ENCODE measurements around the gene MSI2. TPM values are rescaled to one million over a fixed set of nuclear protein-coding genes. Genes with fewer than 3 reads are reported as not detected.

The MSI2 gene
- total RNA-seq, 4 donors from 2014 or later = 60.7 to 101 (median 70.9) TPM

- intact Hi-C loops (cut with DNase I) = loop anchor here (10.0 kb wide), 1 partner anchor 361 kb away; no protein-coding TSS in a partner anchor
- H3K4me1 ChIP-seq = peaks cover 16 to 33% of the 10 kb centered on the region in 2 donors
- H3K27ac ChIP-seq = peak overlapping the region; percentile 74 to 80 (median 76)
- no peaks in the 10 kb centered on the region for H3K27me3 ChIP-seq
- TF ChIP-seq POLR2A (IDR thresholded peaks at IDR 0.05) = no peak
- no peak for TF ChIP-seq CTCF (IDR thresholded peaks at IDR 0.05)
- no peak for DNase-seq
- no peak overlapping the region for H3K4me3 ChIP-seq (replicated peaks in 1 of 3)
- no peaks in the 10 kb centered on the region for H3K36me3 ChIP-seq
- H3K9me3 ChIP-seq = no peaks in the 10 kb centered on the region
- 90 to 91% methylated on average over 6 of the region's 6 CpGs for WGBS, 2 donors
Measured at GRCh38 chr17:57606111-57606875, 350.0 kb downstream of the MSI2 start.

DNA sequence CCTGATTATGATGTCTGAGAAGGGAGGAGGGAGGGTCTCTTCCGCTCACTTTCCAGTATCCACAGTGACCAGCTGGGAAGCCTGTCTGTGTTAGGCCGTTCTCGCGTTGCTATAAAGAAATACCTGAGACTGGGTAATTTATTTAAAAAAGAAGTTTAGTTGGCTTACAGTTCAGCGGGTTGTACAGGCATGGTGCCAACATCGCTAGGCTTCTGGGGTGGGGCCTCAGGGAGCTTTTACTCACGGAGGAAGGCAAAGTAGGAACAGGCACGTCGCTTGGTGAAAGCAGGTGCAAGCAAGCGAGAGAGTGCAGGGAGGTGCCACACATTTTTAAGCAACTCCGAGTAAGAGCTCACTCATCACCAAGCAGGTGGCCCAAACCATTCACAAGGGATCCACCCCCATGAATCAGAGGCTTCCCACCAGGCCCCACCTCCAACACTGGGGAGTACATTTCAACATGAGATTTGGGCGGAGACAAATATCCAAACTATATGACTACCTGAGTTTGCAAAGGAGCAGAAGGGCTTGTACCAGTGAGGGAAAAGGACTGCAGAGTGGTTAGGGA lies 351.3 kb downstream of the MSI2 start:
- H3K4me1 ChIP-seq = peaks cover 16 to 41% of the 10 kb centered on the region in 2 donors
- H3K27ac ChIP-seq = no peak overlapping the region
- H3K27me3 ChIP-seq = no peaks in the 10 kb centered on the region
- no peak overlapping the region for H3K4me3 ChIP-seq (replicated peaks in 1 of 3)
- 91 to 92% methylated on average over 12 of the region's 12 CpGs for WGBS, 2 donors
- H3K36me3 ChIP-seq = no peaks in the 10 kb centered on the region
- no peaks in the 10 kb centered on the region for H3K9me3 ChIP-seq
- no peak for DNase-seq
- intact Hi-C loops (cut with DNase I) = loop anchor here (10.0 kb wide), 1 partner anchor 363 kb away; no protein-coding TSS in a partner anchor
- TF ChIP-seq POLR2A (IDR thresholded peaks at IDR 0.05) = no peak
- TF ChIP-seq CTCF (IDR thresholded peaks at IDR 0.05) = no peak

DNA sequence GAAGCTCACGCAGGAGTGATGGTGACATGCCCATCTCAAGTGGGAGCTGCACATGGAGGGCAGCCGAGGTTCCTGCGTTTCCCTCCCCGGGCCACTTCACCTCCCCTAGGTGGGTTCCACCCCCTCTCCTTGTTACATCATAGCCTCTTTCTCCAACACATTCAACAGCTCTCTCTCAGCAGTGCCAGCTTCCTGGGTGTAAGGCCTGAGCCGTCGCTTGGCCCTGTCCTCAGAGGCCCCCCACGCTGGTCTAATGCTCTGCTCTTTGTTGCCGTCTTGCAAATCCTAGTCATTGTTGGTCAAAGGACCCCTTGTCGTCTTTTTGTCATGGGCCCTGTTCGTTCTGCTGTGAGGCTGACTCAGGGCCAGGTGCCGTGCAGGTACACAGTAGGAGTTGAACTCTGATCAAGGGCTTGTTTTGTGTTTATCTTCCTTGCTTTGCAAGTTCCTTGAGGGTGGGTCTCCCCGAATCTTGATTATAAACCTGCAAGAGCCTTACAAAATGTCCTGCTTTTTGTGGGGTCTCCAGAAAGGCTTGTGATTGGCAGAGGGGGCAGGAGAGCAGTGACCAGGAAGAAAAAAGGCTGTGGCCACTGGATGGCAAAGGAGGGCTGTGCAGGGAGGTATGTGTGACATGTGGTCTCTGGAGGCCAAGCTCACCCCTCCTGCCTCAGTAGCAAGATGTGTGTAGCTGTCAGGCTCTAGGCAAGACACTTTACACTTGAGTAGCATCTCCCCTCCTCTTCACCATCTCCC lies 352.2 kb downstream of the MSI2 start:
- intact Hi-C loops (cut with DNase I) = loop anchor here (10.0 kb wide), 1 partner anchor 364 kb away; no protein-coding TSS in a partner anchor
- H3K27ac ChIP-seq = no peak overlapping the region
- no peak for DNase-seq
- no peaks in the 10 kb centered on the region for H3K27me3 ChIP-seq
- H3K4me1 ChIP-seq = peaks cover 16 to 41% of the 10 kb centered on the region in 2 donors
- no peaks in the 10 kb centered on the region for H3K36me3 ChIP-seq
- H3K4me3 ChIP-seq (replicated peaks in 1 of 3) = no peak overlapping the region
- H3K9me3 ChIP-seq = no peaks in the 10 kb centered on the region
- 91 to 95% methylated on average over 12 of the region's 12 CpGs for WGBS, 2 donors
- TF ChIP-seq POLR2A (IDR thresholded peaks at IDR 0.05) = no peak
- no peak for TF ChIP-seq CTCF (IDR thresholded peaks at IDR 0.05)

GRCh38 chr17:57609125-57609877 lies 353.0 kb downstream of the MSI2 start:
- no peak overlapping the region for H3K4me3 ChIP-seq (replicated peaks in 1 of 3)
- H3K27ac ChIP-seq = no peak overlapping the region
- no peaks in the 10 kb centered on the region for H3K27me3 ChIP-seq
- H3K36me3 ChIP-seq = no peaks in the 10 kb centered on the region
- no peaks in the 10 kb centered on the region for H3K9me3 ChIP-seq
- intact Hi-C loops (cut with DNase I) = loop anchor here (10.0 kb wide), 1 partner anchor 364 kb away; no protein-coding TSS in a partner anchor
- H3K4me1 ChIP-seq = peaks cover 16 to 33% of the 10 kb centered on the region in 2 donors
- no peak for TF ChIP-seq CTCF (IDR thresholded peaks at IDR 0.05)
- TF ChIP-seq POLR2A (IDR thresholded peaks at IDR 0.05) = no peak
- WGBS, 2 donors = 88 to 89% methylated on average over 11 of the region's 11 CpGs
- DNase-seq = no peak

All from thyroid gland (tissue), 4 donors.